Camera-type eye (tissue), 1 donor: Measurements from ENCODE around the gene MYADML2. TPM values are rescaled to one million over a fixed set of nuclear protein-coding genes. Genes with fewer than 3 reads are reported as not detected.

Source experiments
- total RNA-seq: library from RNA; depleted of rRNA; stranded (reverse); fragments of >200 nt; gene quantifications from one replicate; pipeline ENCODE4 v1.2.3, GENCODE V29; 2014

The MYADML2 gene
- total RNA-seq, result 3.1 TPM

DNA sequence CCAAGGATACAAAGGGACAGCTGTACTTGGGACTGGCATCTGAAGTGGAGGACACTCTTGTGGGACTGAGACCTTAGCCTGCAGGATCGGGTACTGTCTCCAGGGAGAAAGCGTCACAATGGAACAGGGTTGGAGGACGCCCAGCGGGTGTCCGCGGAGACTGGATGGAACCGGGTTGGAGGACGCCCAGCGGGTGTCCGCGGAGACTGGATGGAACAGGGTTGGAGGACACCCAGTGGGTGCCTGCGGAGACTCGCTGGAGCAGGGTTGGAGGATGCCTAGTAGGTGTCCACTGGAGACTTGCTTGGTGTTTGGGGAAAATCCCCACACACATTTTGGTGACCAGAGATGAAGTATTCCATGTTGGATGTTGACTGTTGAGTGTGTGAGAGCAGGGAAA lies at the start of gene MYADML2:
Gene MYADML2, minus strand, starts transcription at position 45 of the 400 bp plus-strand sequence. CDS start 5,492 bp downstream, outside the sequence.

DNA sequence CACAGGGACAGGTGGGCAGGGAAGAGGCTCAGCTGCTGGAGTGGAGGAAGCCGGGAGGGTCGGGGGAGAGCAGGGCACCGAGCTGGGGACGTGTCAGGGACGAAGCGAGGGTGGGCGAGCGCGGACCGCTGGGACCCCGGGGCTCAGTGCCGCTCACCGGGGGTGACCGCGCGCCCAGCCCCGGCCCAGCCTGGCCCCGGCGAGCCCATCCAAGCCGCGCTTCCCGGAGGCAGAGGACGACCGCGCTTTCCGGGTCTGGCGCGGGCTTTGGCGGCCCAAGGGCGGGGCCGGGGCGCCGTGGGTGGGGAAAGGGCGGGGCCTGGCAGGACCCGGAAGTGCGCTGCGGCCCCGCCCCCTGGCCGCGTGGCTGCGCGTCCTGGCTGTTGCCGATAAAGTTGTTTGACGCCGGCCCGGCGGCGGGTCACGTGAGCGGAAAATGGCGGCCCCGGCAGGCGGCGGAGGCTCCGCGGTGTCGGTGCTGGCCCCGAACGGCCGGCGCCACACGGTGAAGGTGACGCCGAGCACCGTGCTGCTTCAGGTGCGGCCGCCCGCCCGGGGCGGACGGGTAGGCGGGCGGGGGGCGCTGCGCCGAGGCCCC lies 30.3 kb upstream of the MYADML2 start, which contains the start of gene ASPSCR1:
Gene ASPSCR1, plus strand, starts transcription at position 419 of the 598 bp plus-strand sequence. Its CDS starts 18 bp downstream, at position 437.

GRCh38 chr17:81961087-81961511 lies 14.1 kb upstream of the MYADML2 start, which contains the start of gene NOTUM:
Gene NOTUM, minus strand, starts transcription at chr17:81961187. Its CDS starts 278 bp downstream, at chr17:81960909.

GRCh38 chr17:81927653-81928543 lies 19.1 kb downstream of the MYADML2 start, which contains the start of gene MAFG:
Gene MAFG, minus strand, starts transcription at chr17:81927735. Its CDS starts 4,550 bp downstream, at chr17:81923185.

DNA sequence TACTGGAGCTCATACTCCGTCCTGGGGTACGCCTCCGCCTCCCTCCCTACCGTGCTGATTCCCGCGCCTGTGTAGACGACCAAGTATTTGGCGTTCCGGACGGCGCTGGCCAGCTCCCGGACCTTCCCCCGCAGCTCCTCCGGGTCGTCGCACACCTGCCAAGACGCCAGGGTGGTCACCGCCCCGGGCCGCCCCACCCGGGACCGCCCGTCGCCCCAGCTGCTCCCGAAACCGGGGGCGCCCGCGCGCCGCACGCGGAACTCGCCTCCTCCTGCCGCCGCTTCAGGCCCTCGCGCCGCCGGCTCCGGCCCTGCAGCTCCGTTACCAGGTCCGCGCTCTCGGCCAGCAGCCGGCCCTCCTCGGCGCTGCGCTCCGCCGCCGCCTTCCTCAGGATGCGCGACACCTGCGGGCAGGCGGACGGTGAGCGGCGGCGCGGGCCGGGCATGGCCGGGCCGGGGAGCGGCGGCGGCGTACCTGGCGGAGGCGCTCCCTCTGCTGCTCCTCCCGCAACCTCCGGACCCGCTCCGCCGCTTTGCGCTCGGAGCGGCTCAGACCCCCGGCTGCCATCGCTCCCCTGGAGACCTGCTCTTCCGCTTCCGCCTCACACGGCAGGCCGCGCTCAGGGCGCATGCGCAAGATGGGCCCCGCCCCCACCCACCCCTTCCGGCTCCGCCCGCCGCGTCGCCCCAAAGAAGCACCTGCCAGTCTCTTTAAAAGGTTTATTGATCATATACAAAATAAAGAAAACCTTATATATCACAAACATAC lies 29.3 kb downstream of the MYADML2 start, which contains the start of gene SIRT7:
Gene SIRT7, minus strand, starts transcription at position 612 of the 768 bp plus-strand sequence. Its CDS starts 45 bp downstream, at position 567.

GRCh38 chr17:81911277-81911961 lies 35.6 kb downstream of the MYADML2 start, which contains the start of gene PCYT2:
Gene PCYT2, minus strand, starts transcription at chr17:81911399. Its CDS starts 44 bp downstream, at chr17:81911355.

GRCh38 chr17:81902023-81902652 lies 44.9 kb downstream of the MYADML2 start, which contains the start of gene NPB:
Gene NPB, plus strand, starts transcription at chr17:81902238. Its CDS starts 40 bp downstream, at chr17:81902278.

Other genes with a start within 250 kb of the MYADML2 start
- 9.3 TPM for gene MRPL12, start 243.9 kb downstream of the MYADML2 start, total RNA-seq
- 12.3 TPM for gene SLC25A10, start 234.9 kb downstream of the MYADML2 start, total RNA-seq
- 0.27 TPM for gene GCGR, start 143.1 kb downstream of the MYADML2 start, total RNA-seq
- 76.1 TPM for gene MCRIP1, start 113.9 kb downstream of the MYADML2 start, total RNA-seq
- not detected for gene PPP1R27, start 112.2 kb downstream of the MYADML2 start, total RNA-seq
- 232 TPM for gene P4HB, start 86.7 kb downstream of the MYADML2 start, total RNA-seq
- gene ARHGDIA, start 75.9 kb downstream of the MYADML2 start, total RNA-seq, result 54.5 TPM
- 77.1 TPM for gene ALYREF, start 55.6 kb downstream of the MYADML2 start, total RNA-seq
- 86.6 TPM for gene ANAPC11, start 55.5 kb downstream of the MYADML2 start, total RNA-seq
- 4.9 TPM for gene NPB, start 45.0 kb downstream of the MYADML2 start, total RNA-seq
- gene PCYT2, start 35.8 kb downstream of the MYADML2 start, total RNA-seq, result 16.2 TPM
- 13.4 TPM for gene SIRT7, start 29.1 kb downstream of the MYADML2 start, total RNA-seq
- gene MAFG, start 19.5 kb downstream of the MYADML2 start, total RNA-seq, result 17.0 TPM
- gene PYCR1, start 9.9 kb downstream of the MYADML2 start, total RNA-seq, result 54.3 TPM
- 2.0 TPM for gene NOTUM, start 14.0 kb upstream of the MYADML2 start, total RNA-seq
- gene ASPSCR1, start 30.4 kb upstream of the MYADML2 start, total RNA-seq, result 29.6 TPM
- gene CENPX, start 75.6 kb upstream of the MYADML2 start, total RNA-seq, result 20.3 TPM
- gene LRRC45, start 76.1 kb upstream of the MYADML2 start, total RNA-seq, result 15.0 TPM
- gene RAC3, start 84.4 kb upstream of the MYADML2 start, total RNA-seq, result 17.8 TPM
- 39.0 TPM for gene DCXR, start 90.5 kb upstream of the MYADML2 start, total RNA-seq
- 43.2 TPM for gene RFNG, start 104.6 kb upstream of the MYADML2 start, total RNA-seq
- 120 TPM for gene GPS1, start 104.7 kb upstream of the MYADML2 start, total RNA-seq
- 60.2 TPM for gene DUS1L, start 118.6 kb upstream of the MYADML2 start, total RNA-seq
- gene FASN, start 151.0 kb upstream of the MYADML2 start, total RNA-seq, result 61.6 TPM